Activated naive CD4-positive, alpha-beta T cell treated with Interleukin-2 at 50 U/mL for 16 hours (primary cell): ENCODE data around the gene GCK.
"Not testable (repeated sequence)": the region's sequence is repeated elsewhere in the genome, so short reads cannot be mapped to it uniquely, and the experiment has no call there.

ENCODE experiments used
- DNase-seq: peaks from one replicate; pipeline ENCODE4 v3.0.0-alpha.2; 2020

Gene GCK

DNA sequence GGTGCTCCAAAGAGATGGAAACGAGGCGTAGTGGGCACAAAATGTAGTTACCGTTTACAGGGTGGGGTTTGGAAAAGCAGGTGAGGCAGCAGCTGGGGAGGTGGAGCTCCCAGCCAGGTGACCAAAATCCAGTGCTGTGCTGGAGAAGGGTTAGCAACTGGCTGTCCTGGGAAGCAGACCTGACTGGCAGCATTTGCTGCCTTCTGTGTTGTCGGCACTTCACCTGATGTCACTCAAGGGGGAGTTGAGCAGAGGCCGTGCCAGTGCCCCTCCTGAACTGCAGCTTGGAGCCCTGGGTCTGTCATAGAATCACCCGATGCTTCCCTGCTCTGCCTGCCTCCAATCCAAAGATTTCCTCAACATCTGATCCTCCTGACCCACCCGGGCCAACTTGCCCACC, 12.8 kb downstream of the GCK start:
- DNase-seq = no peak

DNA sequence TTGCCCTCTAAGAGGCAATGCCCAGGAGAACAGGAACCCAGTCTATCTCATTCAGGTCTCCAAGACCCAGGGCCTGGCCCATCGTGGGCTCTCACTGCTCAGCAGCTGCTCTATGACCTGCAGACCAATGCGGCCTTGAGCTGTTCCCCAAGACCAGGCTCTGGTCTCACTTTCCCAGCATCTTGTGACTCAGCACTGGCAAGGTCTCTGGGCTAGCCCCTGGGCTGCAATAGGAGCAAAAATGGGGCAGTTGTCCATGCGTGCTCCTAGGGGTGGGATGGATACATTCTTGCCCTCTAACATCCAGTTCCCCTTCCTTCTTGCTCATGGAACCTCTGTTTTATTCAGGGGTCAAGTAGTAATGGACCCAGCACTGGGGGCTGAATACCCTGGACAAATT, 13.5 kb downstream of the GCK start:
- no peak for DNase-seq

DNA sequence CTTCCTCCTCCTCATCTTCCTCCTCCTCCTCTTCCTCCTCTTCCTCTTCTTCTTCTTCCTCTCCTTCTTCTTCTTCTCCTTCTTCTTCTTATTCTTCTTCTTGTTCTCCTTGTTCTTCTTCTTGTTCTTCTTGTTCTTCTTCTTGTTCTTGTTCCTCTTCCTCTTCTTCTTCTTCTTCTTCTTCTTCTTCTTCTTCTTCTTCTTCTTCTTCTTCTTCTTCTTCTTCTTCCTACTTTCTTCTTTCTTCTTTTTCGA, 14.6 kb downstream of the GCK start:
- not testable (repeated sequence) for DNase-seq

DNA sequence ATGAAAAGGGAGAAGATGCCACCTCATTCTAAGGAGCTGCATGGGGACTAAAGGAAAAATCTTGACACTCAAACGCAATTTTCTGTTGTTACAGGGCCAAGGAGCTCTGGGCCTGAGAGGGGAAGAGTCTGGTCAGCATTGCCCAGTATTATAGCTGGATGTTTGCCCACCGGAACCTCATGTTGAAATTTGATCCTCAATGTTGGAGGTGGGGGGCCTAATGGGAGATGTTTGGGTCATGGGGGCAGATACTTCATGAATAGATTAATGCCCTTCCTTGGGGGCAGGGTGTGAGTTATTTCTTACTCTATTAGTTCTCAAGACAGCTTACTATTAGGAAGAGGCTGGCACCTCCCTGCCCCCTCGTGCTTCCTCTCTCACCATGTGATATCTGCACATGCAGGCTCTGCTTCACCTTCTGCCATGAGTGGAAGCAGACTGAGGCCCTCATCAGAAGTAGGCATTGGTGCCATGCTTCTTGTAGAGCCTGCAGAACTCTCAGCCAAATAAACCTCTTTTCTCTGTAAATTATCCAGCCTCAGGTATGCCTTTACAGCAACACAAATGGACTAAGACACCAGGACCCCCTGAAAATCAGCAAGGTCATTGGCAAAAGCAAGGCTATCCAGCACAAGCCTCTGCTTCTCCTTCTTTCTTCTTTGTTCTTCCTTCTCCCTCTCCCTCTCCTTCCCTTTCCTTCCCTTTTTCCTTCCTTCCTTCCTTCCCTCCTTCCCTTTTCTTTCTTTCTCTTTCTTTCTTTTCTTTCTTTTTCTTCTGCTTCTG, 15.1 kb downstream of the GCK start:
- DNase-seq = no peak

DNA sequence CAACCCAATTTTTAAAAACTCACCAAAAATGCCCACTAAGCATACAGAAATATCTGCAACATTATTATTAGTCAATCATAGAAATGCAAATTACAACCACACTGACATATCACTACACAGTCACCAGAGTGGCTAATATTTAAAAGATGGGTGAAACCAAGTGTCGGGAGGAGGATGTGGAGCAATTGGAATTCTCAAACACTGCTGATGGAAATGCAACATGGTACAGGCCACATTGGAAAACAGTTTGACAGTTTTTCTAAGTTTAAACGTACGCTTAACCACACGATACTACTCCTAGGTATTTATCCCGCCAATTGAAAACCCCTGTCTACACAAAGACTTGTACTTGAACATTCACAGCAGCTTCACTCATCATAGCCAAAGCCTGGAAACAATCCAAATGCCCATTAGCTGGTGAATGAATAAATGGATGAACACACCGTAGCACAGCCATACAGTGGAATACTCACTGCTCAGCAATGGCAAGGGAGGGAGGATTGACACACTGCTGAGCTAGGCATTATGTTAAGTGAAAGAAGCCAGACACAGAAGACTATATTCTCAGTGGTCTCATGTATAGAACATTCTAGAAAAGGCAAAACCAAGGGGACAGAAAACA, 16.3 kb downstream of the GCK start:
- DNase-seq = no peak

DNA sequence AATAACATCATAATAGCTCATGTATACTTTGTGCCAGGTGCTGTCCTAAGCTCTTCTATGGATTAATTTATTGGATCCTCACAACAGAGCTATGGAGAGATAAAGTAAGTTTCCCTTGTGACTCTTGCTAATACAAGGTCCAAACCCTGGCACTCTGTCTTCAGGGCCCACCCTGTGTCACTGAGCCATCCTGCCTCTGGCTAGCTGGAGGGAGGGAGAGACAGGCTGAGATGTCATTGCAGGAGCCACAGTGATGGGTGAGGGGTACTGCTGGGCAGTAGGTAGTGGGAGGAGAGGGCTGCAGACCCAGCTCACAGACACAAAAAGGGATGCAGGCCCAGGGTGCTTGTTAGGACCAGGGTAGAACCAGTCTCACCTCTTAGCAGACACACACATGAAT, 16.9 kb downstream of the GCK start:
- no peak for DNase-seq

- not testable (repeated sequence) for DNase-seq
Measured at GRCh38 chr7:44171901-44172300, 17.3 kb downstream of the GCK start.

DNA sequence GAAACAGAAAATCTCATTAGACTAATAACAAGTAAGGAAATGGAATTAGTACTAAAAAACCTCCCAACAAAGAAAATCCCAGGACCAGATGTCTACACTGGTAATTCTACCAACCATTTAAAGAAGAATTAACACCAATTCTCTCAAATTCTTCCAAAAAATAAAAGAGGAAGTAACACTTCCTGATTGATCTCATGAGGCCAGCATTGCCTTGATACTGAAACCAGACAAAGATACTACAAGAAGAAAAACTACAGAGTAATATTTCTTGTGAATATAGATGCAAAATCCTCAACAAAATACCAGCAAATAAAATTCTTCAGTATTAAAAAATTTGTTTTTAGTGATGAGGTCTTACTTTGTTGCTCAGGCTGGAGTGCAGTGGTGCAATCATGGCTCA, 21.3 kb downstream of the GCK start:
- DNase-seq = no peak

- no peak for DNase-seq
Measured at GRCh38 chr7:44163591-44163990, 25.6 kb downstream of the GCK start.

GRCh38 chr7:44162785-44163395, 26.3 kb downstream of the GCK start:
- DNase-seq = no peak

DNA sequence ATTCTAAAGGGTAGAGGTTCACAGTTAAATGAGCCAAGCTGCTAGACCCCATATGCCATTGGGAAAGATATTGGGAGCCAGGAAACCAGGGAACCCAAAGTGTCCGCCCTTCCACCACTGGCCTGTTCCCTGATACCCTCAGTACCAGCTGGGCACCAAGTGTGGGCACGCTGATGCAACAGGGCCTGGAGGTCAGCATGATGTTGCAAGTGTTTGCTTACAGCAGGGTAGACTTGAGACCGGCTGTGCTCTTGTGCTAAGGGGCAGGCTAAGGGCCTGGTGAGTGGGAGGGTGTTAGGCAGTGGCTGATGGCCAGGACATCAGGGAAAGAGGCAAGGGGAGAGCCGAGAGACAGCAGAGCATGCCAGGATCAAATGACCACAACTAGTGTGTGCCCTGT, 27.1 kb downstream of the GCK start:
- no peak for DNase-seq

DNA sequence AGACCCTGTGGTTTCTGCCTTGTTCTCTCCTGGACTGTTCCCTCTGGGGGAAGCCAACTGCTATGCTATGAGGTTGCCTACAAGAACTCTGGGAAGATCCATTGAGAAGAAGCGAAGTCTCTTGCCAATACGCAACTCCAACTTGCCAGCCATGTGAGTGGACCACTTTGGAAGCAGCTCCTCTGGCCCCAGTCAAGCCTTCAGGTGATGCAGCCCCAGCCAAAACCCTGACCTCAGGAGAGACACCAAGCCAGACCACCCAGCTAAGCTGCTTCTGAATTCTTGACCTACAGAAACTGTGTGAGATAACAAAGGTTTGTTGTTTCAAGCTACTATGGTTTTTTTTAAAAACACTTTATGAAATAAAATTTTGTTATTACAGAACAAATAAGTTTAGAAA, 27.9 kb downstream of the GCK start:
- no peak for DNase-seq

GRCh38 chr7:44159824-44160630, 29.2 kb downstream of the GCK start:
- DNase-seq = no peak

DNA sequence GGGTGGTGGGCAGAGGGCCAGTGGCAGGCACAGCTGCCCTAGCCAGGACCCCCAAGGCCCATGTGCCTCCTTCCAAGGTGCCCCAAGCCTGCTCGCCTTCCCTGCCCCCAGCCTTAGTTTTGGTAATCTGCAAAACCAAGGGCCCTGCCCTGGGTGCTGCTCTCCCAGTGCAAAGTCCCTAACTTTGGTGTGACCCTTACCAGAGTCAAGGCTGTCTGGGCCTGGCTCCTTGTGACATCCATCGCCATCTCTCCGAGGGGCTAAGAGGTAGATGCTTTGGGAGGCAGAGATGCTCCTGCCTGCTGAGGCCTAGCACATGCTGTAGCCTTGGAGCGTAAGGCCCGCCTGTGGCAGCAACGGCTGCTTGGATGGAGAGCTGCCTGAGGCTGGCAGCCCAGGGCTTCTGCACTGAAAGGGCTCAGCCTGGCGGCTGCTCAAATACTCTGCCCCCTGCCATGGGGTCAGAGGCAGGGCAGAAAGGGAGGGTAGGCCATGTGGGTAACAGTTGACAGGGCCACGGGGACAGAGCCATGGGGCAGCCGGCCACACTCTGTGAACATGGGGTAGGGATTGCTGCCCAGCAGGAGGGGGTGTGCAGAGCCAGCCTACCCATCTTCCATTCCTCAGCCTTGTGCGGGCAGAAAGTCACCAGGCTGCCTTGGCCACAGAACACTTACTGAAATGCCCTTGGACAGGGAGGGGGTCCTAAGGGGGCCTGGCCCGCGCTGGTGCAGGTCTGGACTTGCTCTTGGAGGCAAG, 30.2 kb downstream of the GCK start:
- no peak for DNase-seq

DNA sequence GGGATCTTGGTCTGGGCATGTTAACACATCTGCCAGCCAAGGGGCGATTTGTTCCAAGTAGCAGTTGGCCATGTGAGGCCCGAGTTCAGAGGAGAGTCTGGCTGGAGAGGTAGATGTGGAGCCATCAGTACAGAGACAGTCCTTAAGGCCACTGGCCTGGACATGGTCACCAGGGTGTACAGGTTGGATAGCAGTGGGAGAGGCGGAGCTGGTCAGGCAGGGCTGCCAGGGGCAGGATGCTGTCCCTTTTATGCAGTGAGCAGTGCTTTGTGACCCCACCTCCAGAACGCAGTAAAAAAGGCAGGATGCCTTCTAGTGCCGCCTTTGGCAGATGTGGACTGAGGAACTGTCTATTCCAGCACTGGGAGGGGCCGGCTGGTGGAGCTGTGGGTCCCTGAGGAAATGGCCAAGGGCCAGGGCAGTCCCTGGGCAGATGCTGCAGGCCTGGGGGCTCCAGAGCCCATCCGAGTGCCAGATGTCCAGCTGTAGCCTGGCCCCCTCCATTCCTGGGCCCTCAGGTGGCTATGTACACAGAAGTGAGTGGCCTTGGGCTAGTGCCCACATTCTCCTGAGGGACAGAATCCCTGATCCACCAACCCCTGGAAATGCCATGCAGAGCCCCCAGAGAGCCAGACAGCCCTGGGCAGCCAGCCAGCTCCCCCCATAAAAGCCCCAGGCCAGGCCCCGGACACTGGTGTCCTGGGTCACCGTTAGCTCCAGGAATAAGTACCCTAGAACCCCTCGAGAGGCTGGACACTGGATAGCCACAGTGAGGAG, 31.0 kb downstream of the GCK start:
- no peak for DNase-seq

- DNase-seq = no peak
Measured at GRCh38 chr7:44157116-44158080, 31.8 kb downstream of the GCK start.

DNA sequence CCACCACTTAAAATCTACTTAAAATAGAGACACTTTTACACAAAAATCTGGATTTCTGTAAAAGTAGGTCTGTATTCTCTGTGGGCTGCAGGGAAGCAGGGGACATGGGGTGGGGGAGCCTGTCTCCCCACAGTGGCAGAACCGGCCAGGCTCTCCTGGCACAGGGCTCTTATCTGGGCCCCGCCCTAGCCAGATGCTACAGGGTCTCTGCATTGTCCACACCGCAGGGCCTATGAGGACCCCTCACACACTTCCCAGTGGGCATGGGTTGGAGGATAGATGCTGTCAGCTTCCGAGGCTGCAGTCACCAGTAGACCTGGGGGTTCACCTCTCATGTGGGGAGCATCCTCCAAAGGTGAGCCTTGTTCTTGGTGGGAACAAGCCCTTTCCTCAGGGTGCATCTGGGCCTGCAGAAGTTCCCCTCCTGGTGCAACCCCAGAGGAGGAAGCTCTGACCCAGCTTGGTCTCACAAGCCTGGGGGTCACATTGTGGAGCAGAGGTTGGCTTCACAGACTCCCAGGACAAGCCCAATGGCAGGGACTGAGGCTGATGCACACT, 32.7 kb downstream of the GCK start:
- no peak for DNase-seq

- DNase-seq = no peak
Measured at GRCh38 chr7:44155191-44156185, 33.8 kb downstream of the GCK start.

GRCh38 chr7:44154703-44155102, 34.5 kb downstream of the GCK start:
- no peak for DNase-seq
